ENCODE data around the gene SLC8A1.
A peak's percentile ranks its signal among the peaks of the same experiment; 100 is the strongest.

Gene SLC8A1

DNA sequence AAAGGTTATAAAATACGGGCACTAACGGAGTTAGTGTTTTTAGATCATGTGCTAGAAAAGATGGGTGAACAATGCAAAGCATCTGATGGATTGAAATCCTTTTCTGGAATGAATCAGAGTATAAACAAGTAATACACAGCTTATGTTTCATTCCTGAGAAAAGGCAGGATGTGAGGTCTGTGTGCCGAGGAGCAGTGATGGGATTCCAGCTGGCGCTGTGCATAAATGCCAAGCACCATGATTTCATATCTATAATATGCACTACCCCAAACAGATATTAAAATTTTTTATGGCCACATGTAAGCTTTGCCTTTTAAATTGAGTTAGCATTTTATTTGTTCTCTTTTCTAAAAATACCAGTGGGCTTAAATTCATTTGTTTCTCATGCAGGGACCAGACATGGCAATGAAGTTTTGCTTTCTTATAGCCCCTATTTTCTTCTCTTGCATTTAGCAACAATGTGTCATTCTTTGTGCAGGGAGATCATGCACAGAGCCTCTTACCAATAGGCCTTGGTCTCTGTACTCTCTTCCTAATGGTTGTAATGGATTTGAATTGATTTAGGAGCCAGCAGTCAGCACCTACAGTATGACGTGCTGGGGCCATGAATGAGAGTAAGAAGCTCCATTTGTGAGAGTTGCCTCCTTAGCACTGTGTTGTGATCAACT is 323.9 kb downstream of the SLC8A1 start:
- FAIRE-seq, result no peak

DNA sequence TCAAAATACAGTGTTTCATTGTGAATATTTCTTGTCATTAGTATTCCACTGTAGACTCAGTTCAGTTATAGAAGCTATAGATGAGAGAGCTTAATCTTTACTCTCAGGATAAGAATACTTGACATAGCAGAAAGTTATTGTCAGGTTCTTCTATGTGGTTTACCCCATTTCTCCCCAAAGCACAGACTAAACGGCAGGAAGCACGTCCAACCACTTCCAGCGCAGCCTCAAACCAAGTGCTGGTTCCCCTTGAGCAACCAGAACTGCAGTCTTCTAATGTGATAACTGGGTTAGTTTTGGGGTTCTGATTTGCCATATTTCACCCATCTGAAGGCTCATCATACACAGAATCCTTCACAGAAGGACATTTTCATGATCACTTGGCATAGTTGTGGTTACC is 324.7 kb downstream of the SLC8A1 start:
- FAIRE-seq, result no peak

DNA sequence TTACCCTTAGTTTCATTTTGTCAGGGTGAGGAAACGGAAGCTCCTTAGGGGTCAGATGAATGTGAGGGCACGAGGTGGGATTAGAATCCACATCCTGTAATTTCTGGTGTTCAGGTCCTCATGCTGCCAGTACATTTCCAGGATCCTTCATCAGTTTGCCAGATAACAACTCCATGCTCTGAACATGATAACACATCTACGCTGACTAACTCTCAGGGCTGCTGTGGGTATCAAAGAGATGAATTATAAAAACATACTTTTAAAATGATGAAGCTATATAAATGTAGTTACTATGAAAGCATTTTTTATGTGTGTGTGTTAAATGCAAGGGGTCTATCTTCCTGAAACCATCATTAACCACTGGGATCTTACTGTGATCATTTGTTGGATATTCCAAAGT is 325.9 kb downstream of the SLC8A1 start:
- no peak for FAIRE-seq

- FAIRE-seq, result no peak
These were observed 328.1 kb downstream of the SLC8A1 start for GRCh38 chr2:40123746-40124145.

DNA sequence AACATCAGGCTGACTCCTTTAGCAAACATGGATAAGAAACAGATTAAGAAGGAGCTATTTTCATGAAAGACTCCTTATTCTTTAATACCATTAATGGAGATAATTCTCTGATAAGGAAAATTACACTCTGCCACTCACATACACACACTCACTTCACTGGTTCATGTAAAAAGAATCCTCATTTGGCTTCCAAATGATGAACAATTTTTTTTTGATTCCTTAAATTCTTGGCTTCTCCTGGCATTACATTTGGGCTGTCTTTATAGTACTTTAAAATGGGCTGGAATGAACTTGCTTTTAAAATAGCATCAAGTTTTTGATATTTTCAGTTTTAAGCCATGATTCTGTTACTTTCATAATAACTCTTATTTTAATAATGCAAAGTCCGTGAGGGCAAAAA is 328.6 kb downstream of the SLC8A1 start:
- FAIRE-seq, result peak; percentile 19

DNA sequence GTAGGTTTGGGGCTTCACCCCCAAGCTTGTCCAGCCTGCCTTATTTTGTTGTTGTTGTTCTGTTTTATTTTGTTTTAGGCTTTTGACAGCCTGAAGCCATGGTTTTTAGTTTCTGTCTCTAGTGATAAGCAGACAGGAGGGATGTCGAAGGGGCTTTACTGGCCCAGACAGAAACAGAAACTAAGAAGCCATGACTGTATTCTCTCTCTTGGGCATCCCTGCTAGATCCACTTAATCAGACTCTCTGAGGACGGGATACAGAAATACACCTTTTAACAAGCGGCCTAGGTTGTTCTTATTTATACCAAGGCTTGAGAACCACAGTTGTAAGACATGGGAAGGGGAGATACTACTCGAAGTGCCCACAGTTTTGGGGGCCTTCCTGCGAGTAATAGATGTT is 330.9 kb downstream of the SLC8A1 start:
- FAIRE-seq, result no peak

- no peak for FAIRE-seq
These were observed 331.9 kb downstream of the SLC8A1 start for GRCh38 chr2:40120026-40120425.

DNA sequence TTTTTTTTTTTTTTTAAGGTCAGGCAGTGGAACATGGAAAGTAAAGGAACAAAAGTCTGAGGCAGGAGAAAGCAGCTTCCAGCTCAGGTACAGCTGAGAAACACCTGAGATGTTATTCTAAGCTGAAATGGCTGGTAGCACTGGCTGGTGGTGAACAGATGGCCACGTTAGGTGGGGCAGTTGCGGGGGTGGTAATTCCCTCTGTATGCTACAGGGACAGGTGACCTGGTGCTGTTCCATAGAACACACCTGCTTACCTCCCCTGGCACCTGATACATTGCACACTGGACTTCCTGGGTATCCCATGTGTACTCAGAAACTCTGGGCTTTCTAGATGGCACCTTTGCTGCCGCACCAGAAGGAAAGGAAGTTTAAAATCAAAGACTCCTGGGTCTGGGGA is 333.3 kb downstream of the SLC8A1 start:
- FAIRE-seq, result no peak

GRCh38 chr2:40115894-40116293 is 336.0 kb downstream of the SLC8A1 start:
- FAIRE-seq, result no peak

- no peak for FAIRE-seq
These were observed 336.5 kb downstream of the SLC8A1 start for GRCh38 chr2:40115348-40115747.

GRCh38 chr2:40113997-40114396 is 337.9 kb downstream of the SLC8A1 start:
- no peak for FAIRE-seq

DNA sequence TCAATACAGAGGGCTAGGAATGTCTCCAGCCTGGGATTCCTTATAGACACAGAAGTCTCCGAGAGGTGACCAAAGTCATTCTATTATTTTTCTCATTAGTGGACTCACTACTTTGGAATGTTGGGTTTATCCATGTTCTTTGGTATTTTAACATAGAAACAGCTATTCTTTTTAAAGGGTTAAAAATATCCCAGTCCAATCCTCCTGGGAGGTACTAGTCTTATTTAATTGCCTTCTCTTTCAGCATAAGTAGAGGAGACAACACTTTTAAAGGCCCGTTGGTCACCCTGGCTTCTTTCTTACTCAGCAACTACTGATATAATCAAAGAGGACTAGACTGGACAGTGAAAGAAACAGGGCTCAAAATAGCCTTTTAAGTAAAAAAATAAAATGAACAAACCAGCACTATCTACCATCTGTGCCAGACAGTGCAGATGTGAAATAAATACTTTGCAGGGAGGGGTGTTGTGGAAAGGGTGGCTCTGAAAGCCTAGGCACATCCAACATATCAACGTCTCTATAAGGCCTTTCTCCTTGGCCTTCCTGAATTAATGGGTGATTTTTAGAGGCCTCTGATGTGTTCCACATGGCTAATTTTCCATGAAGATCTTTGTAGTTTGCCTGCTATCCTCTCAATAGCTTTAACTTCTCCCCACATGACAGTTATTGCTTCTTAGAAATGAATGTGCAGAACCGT is 338.5 kb downstream of the SLC8A1 start:
- FAIRE-seq, result no peak

- no peak for FAIRE-seq
These were observed 342.5 kb downstream of the SLC8A1 start for GRCh38 chr2:40109381-40109780.

- FAIRE-seq, result no peak
These were observed 343.0 kb downstream of the SLC8A1 start for GRCh38 chr2:40108851-40109250.

DNA sequence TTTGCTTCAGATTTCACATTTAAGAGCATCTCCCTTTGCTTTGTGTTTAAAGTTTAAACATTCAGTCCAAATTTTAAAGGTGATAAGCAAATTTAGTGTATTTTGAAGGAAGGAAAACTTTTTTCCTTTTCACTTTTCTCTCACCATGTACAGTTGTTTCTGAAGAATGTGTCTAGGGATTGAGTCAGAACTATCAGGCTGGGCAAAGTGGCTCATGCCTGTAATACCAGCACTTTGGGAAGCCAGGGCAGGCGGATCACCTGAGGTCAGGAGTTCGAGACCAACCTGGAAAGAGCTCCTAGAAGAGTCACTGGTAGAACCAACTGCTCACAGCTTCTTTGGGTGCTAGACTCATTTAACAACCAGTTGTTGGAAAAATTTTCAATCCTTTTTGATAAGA is 345.8 kb downstream of the SLC8A1 start:
- FAIRE-seq, result no peak

GRCh38 chr2:40105593-40105992 is 346.3 kb downstream of the SLC8A1 start:
- FAIRE-seq, result no peak

- no peak for FAIRE-seq
These were observed 348.3 kb downstream of the SLC8A1 start for GRCh38 chr2:40103590-40103989.

DNA sequence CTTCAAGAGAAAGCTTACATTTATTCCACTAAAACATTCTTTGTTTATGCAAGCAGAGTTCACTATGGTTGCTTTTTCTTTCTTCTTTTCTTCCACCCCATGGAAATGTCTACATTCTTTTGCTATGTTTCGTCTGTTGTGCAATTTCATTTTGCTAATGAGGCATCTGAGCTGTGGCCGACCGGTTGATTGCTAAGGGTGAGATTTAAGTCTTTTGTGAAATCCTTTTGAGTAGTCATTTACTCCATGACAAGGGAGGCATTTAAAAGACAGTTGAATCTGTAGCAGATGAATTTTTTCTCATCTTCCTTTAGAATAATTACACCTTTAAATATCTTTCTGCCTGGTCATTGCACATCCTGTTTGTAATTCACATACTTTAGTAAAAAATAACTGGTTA is 348.7 kb downstream of the SLC8A1 start:
- peak; percentile 78 for FAIRE-seq

GRCh38 chr2:40102447-40102846 is 349.4 kb downstream of the SLC8A1 start:
- no peak for FAIRE-seq

DNA sequence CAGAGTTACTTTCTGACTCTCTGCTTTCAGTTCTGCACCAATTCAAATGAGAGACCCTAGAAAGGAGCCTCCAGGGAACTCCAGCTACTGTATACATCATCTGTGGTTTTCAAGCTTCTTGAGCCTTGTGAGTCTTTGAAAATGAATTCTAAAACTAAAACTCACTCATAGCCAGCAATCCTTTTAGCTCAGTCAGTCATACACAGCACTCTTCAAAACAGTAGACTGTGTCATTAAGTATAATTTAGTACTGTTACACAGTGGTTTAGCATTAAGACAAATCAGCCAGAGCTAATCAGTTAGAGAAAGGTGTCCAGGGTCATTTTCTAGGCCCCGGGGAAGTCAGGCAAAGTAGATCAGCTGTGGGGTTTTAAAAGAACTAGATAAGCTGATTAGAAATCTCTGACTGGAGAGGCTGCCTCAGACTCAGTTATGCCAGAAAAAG is 350.7 kb downstream of the SLC8A1 start:
- peak; percentile 82 for FAIRE-seq

GRCh38 chr2:40100676-40101075 is 351.2 kb downstream of the SLC8A1 start:
- no peak for FAIRE-seq

DNA sequence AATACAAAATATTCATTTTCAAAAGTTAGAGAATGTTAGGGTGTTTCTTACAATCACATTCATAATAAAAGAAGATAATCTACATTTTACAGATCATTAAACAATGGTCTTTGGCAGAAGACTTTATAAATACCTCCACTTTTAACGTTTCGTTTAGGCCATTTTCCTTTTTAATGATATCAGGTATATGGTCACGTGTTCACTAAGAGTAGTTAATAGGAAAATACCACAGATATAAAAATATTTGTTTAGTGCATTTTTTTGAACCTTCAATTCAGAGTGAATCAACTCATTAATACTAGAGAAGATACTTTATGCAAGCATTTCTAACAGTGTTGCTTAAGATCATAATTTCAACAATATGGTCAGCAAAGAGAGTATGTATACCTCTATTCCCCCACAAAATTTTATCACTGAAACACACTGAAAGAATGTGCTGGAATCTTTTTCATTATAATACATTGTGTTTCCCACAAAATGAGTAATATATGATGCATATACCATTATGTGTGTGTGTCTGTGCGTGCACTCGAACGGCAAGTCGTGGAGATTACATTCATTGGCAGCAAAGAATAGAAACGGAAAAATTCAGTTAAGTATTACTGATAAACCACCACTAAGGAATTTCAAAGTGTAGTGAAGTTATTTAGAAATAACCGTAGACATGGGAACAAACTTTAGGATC is 353.0 kb downstream of the SLC8A1 start:
- FAIRE-seq, result peak; percentile 28

DNA sequence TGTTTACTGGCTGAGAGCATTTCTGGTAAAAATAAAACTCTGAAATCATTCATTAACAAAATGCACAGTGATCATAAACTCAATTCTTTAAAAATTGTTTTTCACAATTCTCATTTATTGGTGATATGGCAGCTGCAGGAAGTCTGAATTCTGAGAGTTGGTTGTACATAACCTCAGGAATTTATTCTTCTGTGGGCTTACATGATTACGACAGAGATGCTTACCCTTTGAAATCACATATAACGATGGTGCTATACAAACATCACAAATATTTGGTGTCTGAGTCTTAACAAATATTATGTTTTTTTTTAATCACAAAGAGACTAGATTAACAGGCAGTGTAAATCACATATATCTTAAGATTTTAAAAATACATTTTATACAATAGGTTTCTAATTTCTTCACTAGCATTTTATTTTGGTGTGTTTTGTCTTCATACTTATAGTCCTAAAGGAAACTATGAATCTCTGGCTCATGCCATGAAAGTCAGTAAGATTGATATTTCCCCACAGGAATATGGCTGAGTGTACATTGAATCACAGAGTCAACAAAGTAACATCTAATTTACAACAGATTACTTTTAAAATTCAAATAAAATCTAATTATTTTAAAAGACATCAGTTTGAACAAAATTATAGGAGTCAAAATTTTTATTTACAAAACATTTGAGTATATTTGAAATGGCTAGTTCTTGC is 354.1 kb downstream of the SLC8A1 start:
- peak; percentile 70 for FAIRE-seq

DNA sequence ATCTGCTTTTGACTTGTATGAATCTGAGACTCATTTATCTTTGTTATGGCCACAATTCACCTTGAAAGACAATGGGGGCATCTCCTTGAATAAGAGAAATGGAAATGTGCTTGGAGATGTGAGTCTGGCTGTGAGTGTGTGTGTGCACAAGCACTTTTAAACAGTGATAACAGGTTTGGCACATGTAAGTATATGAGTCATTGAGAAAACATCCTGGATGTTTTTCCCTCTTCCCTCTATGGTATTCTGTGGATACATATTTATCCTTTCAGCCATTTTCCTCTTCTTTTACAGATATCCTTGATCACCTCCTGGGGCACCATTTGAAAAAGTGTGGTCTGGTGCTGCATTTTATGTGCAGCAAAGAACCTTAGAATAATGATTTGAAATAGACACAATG is 355.5 kb downstream of the SLC8A1 start:
- no peak for FAIRE-seq
